Stimulated activated CD8-positive, alpha-beta memory T cell treated with anti-CD3 and anti-CD28 coated beads, Interleukin-15, amount 100 ng/mL, for 24 hours (primary cell): Measurements from ENCODE around the gene TGFB1.

Experiments
- DNase-seq: peaks from one replicate; pipeline ENCODE4 v3.0.0-alpha.2; 2020; ENCODE audit warnings: low read depth

TGFB1 gene

DNA sequence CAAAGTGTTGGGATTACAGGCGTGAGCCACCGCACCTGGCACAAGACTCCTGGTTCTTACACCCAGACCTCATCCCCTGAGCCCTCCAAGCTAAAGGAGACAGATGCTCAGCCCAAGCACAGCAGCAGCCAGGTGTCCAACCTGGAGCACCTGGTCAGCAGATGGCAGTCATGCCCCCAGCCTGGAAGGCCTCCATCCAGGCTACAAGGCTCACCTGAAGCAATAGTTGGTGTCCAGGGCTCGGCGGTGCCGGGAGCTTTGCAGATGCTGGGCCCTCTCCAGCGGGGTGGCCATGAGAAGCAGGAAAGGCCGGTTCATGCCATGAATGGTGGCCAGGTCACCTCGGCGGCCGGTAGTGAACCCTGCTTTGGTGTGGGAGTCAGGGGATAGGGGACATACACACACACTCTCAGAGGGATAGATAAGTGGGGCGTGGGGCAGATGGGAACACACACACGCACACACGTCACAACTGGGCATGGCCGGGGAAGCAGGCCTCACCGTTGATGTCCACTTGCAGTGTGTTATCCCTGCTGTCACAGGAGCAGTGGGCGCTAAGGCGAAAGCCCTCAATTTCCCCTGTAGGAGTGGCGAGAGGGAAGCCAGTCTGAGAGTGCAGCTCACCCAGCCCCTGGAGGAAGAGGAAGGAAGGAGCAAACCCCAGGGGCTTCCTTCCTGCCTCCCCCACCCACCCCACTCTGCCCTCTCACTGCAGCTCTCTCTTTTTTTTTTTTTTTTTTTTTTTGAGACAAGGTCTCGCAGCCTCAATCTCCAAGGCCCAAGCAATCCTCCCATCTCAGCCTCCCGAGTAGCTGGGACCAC lies 11.8 kb downstream of the TGFB1 start:
- DNase-seq: no peak

DNA sequence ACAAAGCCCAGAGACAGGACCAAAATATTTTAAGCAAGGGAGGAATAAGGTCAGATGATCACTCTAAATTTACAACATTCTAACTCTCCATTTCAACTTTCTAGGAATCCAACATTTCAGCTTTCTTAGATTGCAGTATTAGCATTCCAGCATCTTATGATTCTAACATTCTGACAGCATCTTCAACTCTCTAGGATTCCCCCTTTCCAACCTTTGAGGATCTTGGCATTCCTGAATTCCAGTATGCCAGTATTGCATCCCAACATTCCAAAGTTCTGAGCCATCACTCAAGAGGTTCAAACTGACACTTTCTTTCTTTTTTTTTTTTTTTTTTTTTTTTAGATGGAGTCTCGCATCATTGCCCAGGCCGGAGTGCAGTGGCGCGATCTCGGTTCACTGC lies 13.8 kb downstream of the TGFB1 start:
- no peak for DNase-seq

DNA sequence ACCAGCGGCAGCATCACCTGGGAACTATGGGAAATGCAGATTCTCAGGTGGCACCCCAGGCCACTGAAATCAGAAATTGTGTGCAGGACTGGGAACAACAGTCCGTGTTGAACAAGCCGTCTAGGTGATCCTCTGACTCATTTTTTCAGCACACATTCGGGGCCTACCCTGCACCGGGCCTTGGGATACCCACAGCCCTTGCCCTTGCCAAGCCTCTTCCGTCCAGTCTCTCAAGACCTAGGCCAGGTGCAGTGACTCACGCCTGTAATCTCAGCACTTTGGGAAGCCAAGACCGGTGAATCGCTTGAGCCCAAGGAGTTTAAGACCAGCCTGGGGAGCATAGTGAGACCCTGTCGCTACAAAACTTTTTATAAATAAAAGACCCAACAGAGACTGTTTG lies 18.3 kb downstream of the TGFB1 start:
- DNase-seq: no peak

DNA sequence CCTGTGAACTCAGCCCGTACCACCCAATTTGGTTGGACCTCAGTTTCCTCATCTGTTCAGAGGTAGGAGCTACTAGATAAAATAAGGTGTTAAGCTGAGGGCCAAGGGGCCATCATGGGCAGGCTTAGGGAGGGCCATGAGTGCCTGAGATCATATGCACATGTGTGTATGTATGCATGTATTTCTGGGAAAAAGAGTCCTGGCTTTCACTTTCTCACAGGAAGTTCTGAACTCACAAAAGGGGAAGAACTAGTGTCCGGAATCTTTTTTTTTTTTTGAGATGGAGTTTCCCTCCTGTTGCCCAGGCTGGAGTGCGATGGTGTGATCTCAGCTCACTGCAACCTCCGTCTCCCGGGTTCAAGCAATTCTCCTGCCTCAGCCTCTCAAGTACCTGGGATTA lies 18.9 kb downstream of the TGFB1 start:
- no peak for DNase-seq

DNA sequence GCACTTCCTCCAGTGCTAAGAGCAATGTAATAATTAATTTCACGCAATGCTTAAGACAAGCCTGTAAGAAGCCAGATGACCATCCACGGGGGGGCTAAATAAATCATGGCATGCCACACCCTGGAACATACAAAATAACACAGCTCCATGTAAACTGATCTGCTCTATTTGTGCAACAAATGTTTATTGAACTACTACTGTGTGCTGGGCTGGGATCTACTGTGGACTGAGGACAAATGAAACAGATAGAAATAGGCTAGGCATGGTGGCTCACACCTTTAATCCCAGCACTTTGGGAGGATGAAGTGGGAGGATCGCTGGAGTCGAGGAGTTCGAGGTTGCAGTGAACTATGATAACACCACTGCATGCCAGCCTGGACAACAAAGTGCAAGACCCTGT lies 21.3 kb downstream of the TGFB1 start:
- DNase-seq: no peak

DNA sequence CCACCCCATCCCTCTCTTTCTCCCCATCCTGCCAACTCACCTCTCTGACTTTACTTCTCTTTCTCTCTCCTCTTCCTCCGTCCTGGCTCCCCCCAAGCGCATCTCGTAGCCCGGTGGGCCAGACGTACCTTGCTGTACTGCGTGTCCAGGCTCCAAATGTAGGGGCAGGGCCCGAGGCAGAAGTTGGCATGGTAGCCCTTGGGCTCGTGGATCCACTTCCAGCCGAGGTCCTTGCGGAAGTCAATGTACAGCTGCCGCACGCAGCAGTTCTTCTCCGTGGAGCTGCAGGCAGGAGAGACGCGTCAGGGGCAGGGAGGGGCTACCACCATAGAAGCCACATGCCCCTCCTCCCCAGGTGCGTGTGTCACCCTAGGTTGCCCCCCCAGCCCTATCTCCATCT lies 21.7 kb downstream of the TGFB1 start:
- no peak for DNase-seq

DNA sequence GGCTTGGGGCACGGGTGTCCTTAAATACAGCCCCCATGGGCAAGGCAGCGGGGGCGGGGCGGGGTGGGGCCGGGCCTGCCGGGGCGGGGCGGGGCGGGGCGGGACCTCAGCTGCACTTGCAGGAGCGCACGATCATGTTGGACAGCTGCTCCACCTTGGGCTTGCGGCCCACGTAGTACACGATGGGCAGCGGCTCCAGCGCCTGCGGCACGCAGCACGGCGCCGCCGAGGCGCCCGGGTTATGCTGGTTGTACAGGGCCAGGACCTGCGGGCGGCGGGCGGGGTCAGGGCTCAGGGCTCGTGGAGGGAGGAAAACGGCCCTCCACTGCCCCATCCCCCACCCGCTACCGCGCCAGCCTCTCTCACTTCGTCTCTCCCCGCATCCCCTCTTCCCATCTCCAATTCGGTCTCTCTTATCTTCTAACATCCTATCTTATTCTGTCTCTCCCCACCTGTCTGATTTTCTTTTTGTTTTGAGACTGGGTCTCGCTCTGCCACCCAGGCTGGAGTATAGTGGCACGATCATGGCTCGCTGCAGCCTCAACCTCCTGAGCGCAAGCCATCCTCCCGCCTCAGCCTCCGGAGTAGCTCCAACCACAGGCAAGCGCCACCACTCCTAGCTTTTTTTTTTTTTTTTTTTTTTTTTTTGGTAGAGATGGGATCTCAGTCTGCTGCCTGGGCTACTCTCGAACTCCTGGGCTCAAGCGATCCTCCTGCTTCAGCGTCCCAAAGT lies 22.6 kb downstream of the TGFB1 start:
- DNase-seq: no peak

DNA sequence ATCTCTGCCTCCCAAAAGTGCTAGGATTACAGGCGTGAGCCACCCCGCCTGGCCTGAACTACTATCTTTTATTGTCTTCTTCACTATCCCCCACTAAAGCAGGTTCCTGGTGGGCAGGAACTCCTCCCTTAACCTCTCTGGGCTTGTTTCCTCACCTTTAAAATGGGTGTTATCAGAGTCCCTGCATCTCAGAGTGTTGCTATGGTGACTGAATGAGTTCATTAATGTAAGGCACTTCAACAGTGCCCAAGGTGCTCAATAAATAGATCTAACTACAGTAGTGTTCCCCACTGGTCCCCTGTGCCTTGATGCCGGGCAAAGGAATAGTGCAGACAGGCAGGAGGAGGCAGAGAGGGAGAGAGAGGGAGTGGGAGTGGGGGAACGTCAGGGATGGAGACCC lies 23.2 kb downstream of the TGFB1 start:
- no peak for DNase-seq

DNA sequence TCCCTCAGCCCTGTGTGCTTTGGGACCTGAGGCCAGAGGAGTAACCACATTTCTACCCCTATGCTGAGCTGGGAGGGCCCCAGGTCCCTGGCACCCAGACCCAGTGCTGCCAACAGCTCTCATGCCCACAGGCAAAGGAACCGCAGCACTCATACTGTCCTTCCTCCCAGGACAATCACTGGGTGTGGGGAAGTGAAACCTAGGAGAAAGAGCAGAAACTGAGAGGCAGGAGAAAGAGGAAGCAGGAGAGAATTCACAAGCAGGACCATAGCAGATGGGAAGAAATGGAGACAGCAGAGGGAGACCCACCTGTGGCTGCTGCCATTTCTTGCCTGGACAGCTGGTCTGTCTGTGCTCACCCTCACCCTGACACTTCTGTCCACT lies 24.9 kb downstream of the TGFB1 start:
- DNase-seq: no peak

DNA sequence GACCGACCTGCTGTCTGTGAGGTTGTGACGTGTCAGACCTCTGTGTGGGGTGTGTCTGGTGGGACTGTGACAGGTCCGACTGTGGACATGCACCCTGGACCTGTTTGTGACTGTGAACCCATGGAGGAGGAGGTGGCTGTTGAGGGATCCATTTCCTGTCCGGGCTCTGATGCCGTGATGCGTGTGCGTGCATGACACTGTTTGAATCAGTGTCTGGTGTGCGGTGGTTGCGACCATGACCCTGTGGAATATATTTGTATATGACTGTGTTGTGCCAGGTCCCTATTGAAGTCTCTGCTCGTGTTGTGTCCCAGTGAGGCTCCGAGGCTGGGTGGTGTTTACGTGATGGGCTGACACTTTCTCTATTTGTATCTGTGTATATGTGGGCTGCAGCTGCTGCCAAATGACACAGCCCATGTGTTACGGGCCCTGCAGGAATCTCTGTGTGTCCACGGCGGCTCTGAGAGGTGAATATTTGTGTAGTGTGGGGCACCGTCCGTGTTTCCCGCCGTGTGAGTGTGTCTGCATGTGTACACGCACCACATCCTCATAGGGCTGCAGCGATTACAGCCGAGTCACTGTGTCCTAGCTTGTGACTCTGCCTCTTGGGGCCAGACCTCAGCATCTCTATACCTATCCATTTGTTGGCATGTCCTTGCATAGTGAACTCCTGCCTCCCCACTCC lies 25.4 kb downstream of the TGFB1 start:
- no peak for DNase-seq

DNA sequence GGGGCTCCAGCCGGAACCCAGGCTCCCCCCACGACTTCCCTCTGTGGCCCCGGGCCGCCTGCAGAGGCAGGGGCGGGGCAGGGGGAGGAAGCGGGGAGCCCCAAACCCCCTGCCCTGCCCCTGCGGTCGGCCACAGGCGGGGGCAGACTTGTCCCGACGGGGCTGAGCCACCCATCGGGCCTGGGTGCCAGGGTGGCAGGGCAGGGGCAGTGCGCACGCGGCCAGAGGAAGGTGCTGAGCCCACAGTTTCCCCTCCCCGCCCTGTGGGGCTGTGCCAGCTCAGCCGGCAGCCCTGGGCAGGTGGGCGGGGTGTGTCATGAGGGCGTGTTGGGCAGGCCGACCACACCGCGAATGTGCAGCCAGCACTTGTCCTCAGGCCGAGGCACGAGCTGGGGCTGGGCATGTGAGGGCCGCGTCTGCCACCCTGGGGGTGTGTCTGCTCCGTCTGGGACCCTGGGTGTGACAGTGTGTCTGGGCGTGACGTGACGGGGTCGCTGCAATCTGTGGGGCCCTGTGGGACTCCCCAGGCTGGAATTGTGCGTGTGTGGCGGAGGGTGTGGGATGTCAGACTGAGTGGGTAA lies 26.1 kb downstream of the TGFB1 start:
- peak; percentile 62 for DNase-seq

DNA sequence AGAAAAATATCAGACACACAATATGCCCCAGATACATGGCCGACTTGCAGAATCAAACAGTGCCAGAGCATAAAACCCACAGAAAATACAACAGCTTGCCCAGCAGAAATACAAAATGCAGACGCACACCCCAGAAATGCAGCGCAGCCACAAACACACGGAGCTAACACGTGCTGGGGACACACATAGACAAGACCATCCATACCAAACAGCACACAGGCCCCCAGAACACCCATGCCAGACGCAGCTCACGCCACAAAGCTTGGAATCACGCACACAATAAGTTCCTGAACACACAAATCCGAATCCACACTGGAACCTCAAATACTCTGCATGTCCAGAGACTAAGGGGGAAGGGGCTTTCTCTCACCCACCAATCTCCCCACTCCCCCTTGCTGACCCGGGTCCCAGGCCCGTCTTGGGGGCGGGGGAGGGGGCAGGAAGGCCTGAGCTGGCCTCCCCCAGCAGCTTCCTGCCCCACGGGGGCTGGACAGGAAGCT lies 26.6 kb downstream of the TGFB1 start:
- DNase-seq: no peak

DNA sequence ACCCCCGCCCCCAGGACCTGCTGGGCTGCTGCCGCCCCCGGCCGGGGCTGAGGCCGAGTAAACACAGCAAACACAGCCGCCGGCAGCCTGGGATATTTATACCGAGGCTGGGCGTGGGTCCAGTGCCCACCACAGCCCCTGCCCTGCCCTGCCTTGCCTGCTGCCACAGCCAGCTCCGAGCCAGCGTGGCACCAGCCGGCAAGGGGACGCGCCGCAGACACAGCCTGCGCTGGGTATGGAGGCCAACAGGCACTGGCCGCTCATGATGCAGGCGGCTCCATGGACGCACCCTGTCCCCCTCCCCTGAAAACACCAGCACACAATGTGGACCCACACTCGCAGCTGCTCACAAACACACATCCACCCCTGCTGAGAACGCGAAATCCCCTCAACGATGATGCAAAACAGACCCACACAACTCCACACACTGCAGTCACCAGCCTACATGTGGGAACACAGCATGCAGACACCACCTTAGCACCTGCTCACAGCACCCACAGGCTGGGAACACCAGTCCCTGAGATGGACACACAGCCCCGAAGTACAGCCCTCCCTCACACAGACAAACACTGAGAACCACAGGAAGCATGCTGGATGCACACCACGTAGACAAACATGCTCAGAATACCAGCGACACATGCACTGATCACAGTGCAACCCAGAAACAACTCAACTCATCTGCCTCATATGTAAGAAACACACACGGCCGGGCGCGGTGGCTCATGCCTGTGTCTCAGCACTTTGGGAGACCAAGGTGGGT lies 27.6 kb downstream of the TGFB1 start:
- no peak for DNase-seq

DNA sequence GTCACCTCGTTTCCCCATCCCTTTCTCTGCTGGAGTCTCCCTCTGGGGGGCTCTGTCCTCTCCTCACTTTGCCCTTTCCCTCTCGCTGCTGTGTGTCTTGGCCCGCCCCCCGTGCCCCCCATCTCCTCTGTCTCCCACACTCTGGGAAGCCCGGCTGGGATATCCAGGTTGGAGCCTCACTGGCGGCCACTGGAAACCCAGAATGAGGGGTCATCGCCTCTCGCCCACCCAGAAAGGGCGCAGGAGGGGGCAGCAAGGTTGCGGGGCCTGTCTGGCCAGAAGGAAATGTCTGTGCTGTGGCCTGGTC lies 28.1 kb downstream of the TGFB1 start:
- no peak for DNase-seq

DNA sequence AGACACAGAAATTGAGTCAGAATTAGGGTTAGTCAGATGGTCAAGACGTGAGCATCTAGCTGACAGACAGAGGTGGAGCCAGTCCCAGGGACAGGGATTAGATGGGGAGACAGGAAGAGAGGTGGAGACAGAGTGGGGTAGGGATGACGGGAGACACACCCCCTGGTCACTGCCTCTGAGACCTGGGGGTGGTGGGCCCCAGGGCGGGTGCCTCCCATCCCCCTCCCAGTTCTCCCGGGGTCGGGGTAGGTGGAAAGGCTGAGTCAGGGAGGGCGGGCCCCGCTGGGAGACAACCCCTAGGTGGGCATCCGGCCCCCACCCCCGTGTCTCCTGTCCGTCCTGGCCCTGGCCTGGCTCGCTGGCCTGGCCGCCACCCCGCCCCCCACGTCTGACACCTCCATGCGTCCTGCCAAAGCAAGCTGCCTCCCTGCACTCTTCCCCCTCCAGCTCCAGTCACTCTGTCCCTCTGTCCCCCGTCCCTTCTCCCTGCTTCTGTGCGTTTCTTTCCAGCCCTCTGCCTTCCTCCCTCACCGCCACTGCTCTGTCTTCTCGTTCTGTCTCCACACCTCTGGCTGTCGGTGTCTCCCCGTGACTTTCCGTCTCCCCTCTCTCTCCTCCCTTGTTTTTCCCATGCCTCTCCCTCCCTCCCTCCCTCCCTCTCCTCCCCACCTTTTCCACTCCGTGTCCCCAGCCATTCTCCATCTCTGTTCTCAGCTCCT lies 28.6 kb downstream of the TGFB1 start:
- no peak for DNase-seq

DNA sequence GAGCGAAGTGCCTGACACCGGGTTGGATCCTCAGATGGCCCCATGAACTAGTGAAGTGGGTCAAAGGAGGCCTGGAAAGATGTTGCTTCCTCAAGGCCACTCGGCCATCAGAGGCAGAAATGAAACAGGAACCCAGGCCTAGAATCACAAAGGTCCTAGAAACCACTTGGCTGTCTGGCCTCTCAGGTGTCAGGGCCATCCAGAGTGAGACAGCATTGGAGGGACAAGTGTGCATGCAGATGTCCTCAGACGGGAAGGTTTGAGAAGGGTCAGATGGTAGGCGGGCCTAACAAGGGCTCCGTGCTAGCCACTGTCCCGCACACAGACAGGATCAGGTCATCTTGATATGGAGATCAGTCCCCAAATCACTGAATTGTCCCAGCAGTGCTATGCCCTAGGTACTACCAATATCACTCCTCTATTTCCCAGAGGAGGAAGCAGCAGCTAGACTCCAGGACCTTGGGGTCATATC lies 29.5 kb downstream of the TGFB1 start:
- no peak for DNase-seq

DNA sequence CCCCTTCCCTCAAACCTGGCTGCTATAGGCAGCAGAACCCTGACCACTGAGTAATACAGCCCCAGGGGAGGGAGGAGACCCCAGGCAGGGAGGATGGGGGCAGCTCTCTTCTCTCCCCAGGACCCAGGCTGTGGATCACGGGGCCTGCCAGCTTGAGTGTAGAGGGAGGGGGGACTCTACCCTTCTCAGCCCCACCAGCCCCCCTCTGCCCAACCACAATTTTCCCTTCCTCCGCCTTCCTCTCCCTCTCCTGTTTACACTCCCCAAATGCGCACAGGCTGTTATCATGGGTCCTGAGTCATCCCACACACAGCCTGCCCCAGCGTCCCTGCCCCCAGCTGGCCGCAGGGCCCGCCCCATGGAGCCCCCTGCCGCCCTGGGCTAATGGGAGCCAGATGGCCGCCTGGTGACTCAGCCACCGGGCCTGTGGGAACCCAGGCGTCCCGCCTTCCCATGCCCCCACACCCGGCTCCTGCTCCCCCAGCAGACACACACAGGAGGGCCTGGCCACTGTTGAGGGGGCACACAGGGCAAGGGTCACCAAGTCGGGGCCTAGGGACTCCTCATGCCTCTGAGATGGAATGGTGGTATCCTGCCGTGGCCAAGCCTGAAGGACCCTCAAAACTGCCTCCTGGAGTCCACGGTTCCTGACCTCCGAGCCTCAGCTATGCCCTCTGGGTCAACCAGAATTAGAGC lies 30.1 kb downstream of the TGFB1 start:
- no peak for DNase-seq

DNA sequence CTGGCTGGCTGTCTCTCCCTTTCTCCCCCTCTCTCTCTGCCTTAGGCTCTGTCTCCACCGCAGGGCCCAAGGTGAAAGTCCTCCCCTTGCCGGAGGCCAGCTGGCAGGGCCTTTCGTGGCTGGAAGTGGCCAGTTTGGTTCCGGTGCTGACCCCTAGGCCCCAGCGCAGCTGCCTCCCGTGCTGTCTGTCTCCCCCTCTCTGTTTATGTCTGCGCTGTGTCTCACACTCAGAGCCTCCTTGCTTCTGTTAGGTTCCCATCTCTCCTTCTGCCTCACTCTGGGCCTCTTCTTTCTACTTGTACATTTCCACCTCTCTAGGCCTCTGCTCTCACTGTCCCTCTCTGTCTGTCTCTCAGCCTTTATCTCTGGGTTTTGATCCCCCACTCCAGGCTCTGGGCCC lies 30.7 kb downstream of the TGFB1 start:
- DNase-seq: no peak

DNA sequence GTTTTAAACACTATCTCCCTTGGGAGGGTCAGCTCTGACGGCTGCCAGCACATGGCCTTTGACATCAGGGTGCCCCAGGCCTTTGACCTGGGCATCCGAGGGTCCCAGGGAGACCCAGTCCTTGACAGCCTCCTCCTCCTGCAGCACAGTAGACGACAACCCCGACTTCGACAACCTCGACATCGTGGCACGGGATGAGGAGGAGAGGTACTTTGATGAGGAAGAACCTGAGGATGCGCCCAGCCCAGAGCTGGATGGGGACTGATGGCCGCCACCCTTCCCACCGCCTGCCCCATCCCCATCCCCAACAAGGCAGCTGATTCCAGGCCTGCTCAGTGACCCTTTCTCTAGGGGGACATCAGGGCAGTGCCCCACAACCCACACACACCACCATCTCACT lies 31.3 kb downstream of the TGFB1 start:
- DNase-seq: no peak

DNA sequence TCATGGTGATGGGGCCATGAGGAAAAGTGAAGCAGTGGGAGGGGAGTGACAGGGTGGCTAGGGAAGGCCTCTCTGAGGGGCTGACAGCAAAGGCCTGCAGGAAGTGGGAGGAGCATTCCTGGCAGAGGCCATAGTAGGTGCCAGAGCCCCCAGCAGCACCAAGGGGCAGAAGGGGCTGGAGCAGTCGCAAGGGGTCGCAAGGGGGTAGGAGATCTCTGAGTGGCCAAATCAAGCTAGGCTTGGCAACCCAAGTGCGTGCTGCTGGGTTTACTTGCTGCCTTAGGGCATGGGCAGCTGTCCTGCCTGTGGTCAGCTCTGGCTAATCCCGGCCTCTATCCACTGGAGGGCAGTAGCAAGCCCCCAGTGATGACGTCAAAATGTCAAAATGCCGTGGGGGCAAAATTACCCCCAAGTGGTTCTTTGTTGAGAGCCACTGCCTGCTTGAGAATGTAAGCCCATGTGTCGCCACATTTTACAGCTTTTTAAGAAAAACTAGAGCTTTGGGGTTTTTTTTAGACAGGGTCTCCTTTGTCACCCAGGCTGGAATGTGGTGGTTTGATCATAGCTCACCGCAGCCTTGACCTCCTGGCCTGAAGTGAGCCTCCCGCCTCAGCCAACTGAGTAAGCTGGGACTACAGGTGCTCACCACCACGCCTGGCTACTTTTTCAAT lies 32.0 kb downstream of the TGFB1 start:
- no peak for DNase-seq
